ENCODE results near the gene KLHL29. TPM values are rescaled to one million over a fixed set of nuclear protein-coding genes. Genes with fewer than 3 reads are reported as not detected.

The KLHL29 gene
- total and polyA plus RNA-seq, 2 of the 13 experiments (the other 11 are each of a cell fraction or from before 2014, with no cell fraction given) = 0.01 TPM; not detected in 1

DNA sequence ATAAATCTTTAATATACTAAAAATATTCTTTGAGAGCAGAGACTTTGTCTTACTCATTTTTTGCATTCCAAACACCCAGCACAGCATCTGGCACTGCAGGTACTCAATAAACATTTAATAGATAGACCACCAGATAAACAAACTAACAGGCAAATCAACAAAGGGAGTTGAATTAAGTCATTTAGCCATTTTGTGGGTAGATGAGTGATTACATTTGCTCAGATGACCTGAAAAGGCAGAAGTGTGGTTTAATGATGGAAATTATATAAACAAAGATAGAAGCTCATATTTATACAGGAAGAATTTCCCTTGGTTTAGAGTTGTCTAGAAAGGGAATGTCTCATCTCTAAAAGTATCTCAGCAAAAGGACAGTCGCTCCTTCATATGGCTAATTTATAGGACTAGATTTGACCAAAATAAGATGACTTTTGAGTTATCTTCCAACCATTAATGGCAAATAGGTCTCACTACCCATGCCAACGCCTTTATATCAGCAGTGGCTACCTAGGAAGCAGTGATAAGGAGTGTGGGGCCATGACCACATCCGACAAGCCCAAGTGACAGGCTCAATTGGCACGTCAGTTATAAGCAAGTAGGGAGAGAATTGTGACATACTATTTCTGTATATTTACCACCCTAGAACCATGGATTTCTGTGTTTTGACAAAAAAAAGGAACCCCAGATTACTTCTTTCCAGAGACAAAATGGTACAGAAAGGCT, 368.5 kb downstream of the KLHL29 start (continued):
- TF ChIP-seq, protein P1, sequence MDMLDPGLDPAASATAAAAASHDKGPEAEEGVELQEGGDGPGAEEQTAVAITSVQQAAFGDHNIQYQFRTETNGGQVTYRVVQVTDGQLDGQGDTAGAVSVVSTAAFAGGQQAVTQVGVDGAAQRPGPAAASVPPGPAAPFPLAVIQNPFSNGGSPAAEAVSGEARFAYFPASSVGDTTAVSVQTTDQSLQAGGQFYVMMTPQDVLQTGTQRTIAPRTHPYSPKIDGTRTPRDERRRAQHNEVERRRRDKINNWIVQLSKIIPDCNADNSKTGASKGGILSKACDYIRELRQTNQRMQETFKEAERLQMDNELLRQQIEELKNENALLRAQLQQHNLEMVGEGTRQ (IDR thresholded peaks at IDR 0.05; ENCODE audit: low read depth, low read length) = no peak
- TF ChIP-seq, protein P1 (CRISPR knock-in tag; IDR thresholded peaks at IDR 0.05; ENCODE audit: borderline replicate concordance) = no peak

DNA sequence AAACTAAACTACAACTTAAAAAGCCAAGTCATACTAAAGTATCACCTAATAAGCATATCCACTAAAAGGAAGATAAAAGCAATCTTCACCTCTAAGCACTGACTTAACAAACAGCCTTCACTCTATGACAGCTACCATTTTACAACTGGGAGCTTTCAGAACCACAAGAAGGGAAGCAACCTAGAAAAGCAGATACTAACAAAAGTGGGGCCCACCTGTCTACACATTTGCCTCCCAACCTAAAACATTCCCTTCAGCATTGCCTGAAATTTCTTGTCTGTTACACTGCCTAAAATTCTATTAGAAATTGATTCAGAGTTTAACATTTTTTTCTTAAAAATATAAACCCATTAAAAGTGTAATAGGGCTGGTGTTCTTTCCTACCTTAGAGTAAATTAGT, 370.0 kb downstream of the KLHL29 start:
- in situ Hi-C loops (cut with HindIII; ENCODE audit: extremely low pct_ligation_motif_present, low pct_unique_long_range_greater_than_20kb) (no loop called here), intact Hi-C loops (cut with micrococcal nuclease; ENCODE audit: unreplicated experiment) (no loop called here)
- Histone ChIP-seq H3K9ac (ENCODE audit: insufficient read depth, low read depth, low read length) (no peak overlapping the region), H3K4me2 (ENCODE audit: low read depth, low read length) (no peak overlapping the region), H3K4me1 (ENCODE audit: insufficient read depth, low read length) (peaks cover 9% of the 10 kb centered on the region; the same call in 1 of the 2 replicates), H3K9me3 (ENCODE audit: low read length) (no peaks in the 10 kb centered on the region), H3K36me3 (replicated peaks in 1 of 2; ENCODE audit: control insufficient read depth in 1 of 2, insufficient read depth in 2 of 2, low read length in 2 of 2) (peaks cover 10 to 18% of the 10 kb centered on the region in 2 experiments), H2AFZ (ENCODE audit: low read length) (no peak overlapping the region), H3K79me2 (ENCODE audit: insufficient read depth, low read length) (no peaks in the 10 kb centered on the region), H3K27me3 (ENCODE audit: control insufficient read depth in 1 of 2, insufficient read depth in 2 of 2, low read length in 2 of 2) (no peaks in the 10 kb centered on the region), H4K20me1 (ENCODE audit: insufficient read depth, low read length) (no peaks in the 10 kb centered on the region), H3K27ac (ENCODE audit: extremely low read length, insufficient read depth, low read length) (no peak overlapping the region), H3K4me3 (replicated peaks in 1 of 3; ENCODE audit: insufficient read depth in 1 of 3, low read depth in 2 of 3, low read length in 3 of 3) (no peak overlapping the region)
- FAIRE-seq (no peak), ATAC-seq (no peak), DNase-seq (ENCODE audit: low spot score) (no peak)
- POLR2A ChIA-PET = no interaction called here
- CTCF ChIA-PET (ENCODE audit: low intra/inter-chr PET ratio, low total read pairs) = no interaction called here
- BruUV-seq (replicated peaks) = no TSS peak
- TF ChIP-seq, protein P2, sequence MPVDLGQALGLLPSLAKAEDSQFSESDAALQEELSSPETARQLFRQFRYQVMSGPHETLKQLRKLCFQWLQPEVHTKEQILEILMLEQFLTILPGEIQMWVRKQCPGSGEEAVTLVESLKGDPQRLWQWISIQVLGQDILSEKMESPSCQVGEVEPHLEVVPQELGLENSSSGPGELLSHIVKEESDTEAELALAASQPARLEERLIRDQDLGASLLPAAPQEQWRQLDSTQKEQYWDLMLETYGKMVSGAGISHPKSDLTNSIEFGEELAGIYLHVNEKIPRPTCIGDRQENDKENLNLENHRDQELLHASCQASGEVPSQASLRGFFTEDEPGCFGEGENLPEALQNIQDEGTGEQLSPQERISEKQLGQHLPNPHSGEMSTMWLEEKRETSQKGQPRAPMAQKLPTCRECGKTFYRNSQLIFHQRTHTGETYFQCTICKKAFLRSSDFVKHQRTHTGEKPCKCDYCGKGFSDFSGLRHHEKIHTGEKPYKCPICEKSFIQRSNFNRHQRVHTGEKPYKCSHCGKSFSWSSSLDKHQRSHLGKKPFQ (CRISPR knock-in tag; IDR thresholded peaks at IDR 0.05; ENCODE audit: insufficient replicate concordance) = no peak
- TF ChIP-seq ZNF678 (CRISPR knock-in tag; IDR thresholded peaks at IDR 0.05) (no peak), RBFOX2 (IDR thresholded peaks at IDR 0.05; ENCODE audit: low read depth, low read length) (no peak), GPN1 (CRISPR knock-in tag; IDR thresholded peaks at IDR 0.05; ENCODE audit: borderline replicate concordance) (no peak), GZF1 (CRISPR knock-in tag; IDR thresholded peaks at IDR 0.05) (no peak), ZNF232 (CRISPR knock-in tag; IDR thresholded peaks at IDR 0.05; ENCODE audit: borderline replicate concordance) (no peak), NR2F2 (IDR thresholded peaks at IDR 0.05; ENCODE audit: borderline replicate concordance, low read depth) (no peak), FOSL2 (CRISPR knock-in tag; IDR thresholded peaks at IDR 0.05) (no peak), FOXP1 (IDR thresholded peaks at IDR 0.05) (no peak), FOXP1 (CRISPR knock-in tag; IDR thresholded peaks at IDR 0.05) (no peak), JARID2 (CRISPR knock-in tag; IDR thresholded peaks at IDR 0.05; ENCODE audit: insufficient replicate concordance) (no peak), KAT8 (CRISPR knock-in tag; IDR thresholded peaks at IDR 0.05) (no peak), ZNF720 (CRISPR knock-in tag; IDR thresholded peaks at IDR 0.05) (no peak), NFRKB (IDR thresholded peaks at IDR 0.05) (no peak), ZC3H13 (CRISPR knock-in tag; IDR thresholded peaks at IDR 0.05) (no peak), MLLT10 (CRISPR knock-in tag; IDR thresholded peaks at IDR 0.05) (no peak), TBP (CRISPR knock-in tag; IDR thresholded peaks at IDR 0.05) (no peak), ZNF766 (CRISPR knock-in tag; IDR thresholded peaks at IDR 0.05; ENCODE audit: borderline replicate concordance) (no peak)
- TF ChIP-seq, protein P3, sequence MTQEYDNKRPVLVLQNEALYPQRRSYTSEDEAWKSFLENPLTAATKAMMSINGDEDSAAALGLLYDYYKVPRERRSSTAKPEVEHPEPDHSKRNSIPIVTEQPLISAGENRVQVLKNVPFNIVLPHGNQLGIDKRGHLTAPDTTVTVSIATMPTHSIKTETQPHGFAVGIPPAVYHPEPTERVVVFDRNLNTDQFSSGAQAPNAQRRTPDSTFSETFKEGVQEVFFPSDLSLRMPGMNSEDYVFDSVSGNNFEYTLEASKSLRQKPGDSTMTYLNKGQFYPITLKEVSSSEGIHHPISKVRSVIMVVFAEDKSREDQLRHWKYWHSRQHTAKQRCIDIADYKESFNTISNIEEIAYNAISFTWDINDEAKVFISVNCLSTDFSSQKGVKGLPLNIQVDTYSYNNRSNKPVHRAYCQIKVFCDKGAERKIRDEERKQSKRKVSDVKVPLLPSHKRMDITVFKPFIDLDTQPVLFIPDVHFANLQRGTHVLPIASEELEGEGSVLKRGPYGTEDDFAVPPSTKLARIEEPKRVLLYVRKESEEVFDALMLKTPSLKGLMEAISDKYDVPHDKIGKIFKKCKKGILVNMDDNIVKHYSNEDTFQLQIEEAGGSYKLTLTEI (CRISPR knock-in tag; conservative IDR thresholded peaks at IDR 0.05) = no peak

Data from HepG2 (cell line).